HEK293T (cell line): ENCODE measurements around the gene AMFR.

ENCODE experiments used
- BHLHE40 ChIP-seq: fragments of 450-650 bp; IDR thresholded peaks from 2 replicates; pipeline ENCODE4 v1.6.1; 2016; ENCODE audit warnings: mild to moderate bottlenecking, moderate library complexity, borderline replicate concordance
- ELF4 ChIP-seq: fragments of 450-650 bp; IDR thresholded peaks from 2 replicates; pipeline ENCODE4 v1.6.1; 2017; ENCODE audit warnings: antibody characterized with exemption
- FOXK2 ChIP-seq: fragments of 450-650 bp; IDR thresholded peaks from 2 replicates; pipeline ENCODE4 v1.6.1; 2016; ENCODE audit warnings: mild to moderate bottlenecking
- L3MBTL2 ChIP-seq: fragments of 450-650 bp; conservative IDR thresholded peaks from 2 replicates; pipeline ENCODE4 v1.6.1; 2016; ENCODE audit warnings: mild to moderate bottlenecking
- LEF1 ChIP-seq: fragments of 450-650 bp; IDR thresholded peaks from 2 replicates; pipeline ENCODE4 v1.6.1; 2017; ENCODE audit warnings: mild to moderate bottlenecking, borderline replicate concordance
- PKNOX1 ChIP-seq: fragments of 450-650 bp; IDR thresholded peaks from 2 replicates; pipeline ENCODE4 v1.6.1; 2016
- SP1 ChIP-seq: fragments of 450-650 bp; IDR thresholded peaks from 2 replicates; pipeline ENCODE4 v1.6.1; 2017
- TARDBP ChIP-seq: fragments of 450-650 bp; IDR thresholded peaks from 2 replicates; pipeline ENCODE4 v1.6.1; 2016

GRCh38 chr16:56462064-56462796 lies 36.9 kb upstream of the AMFR start:
- TF ChIP-seq FOXK2, result no peak
- no peak for TF ChIP-seq BHLHE40
- no peak for TF ChIP-seq ELF4
- TF ChIP-seq SP1, result no peak
- TF ChIP-seq PKNOX1, result no peak
- TF ChIP-seq L3MBTL2, result no peak
- no peak for TF ChIP-seq LEF1
- TF ChIP-seq TARDBP, result no peak
